Measurements from ENCODE around the gene TBX4.

DNA sequence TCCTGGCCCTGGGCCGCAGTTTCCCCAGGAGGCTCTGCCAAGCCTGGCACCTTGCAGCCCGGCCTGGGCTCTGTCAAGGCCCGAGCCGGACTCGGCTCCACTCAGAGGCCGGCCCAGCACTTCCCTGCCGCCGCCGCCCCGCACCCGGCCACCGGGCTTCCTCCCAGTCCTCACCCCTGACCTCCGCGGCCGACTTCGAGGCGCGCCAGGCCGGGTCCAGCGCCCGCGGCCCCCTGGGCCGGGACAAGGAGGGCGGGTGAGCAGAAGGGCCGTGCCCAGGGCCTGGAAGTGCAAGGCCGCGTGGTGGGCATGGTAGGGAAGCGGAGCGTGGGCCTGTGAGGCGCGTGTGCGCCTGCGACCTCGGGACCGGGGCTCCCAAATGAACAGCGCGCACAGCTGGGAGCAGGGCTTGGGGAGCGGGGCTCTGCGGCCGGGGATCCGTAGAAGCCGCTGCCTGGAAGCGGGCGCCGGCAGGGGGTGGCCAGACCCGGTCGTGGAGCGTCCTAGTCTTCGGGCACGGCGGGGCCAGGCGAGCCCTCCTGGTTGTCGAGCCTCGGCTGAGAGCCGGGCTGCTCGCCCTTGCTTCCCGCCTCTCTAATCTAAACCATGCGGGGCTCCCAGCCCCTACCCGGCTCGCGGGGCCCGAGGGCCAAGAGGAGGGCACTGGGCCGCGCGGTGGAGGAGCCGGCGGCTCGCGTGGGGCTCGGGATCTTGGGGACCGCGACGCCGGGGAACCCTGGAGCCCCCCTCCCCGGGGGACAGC lies 503 bp upstream of the TBX4 start:
- TF ChIP-seq CREB1 (IDR thresholded peaks at IDR 0.05; ENCODE audit: low read depth) (no peak), EP300 (IDR thresholded peaks at IDR 0.05; ENCODE audit: borderline replicate concordance) (no peak), TAF1 (IDR thresholded peaks at IDR 0.05; ENCODE audit: low read depth) (no peak), FOXM1 (IDR thresholded peaks at IDR 0.05; ENCODE audit: borderline replicate concordance, low read depth) (no peak), YY1 (IDR thresholded peaks at IDR 0.05; ENCODE audit: low read depth) (no peak)
- TF ChIP-seq, protein P1, sequence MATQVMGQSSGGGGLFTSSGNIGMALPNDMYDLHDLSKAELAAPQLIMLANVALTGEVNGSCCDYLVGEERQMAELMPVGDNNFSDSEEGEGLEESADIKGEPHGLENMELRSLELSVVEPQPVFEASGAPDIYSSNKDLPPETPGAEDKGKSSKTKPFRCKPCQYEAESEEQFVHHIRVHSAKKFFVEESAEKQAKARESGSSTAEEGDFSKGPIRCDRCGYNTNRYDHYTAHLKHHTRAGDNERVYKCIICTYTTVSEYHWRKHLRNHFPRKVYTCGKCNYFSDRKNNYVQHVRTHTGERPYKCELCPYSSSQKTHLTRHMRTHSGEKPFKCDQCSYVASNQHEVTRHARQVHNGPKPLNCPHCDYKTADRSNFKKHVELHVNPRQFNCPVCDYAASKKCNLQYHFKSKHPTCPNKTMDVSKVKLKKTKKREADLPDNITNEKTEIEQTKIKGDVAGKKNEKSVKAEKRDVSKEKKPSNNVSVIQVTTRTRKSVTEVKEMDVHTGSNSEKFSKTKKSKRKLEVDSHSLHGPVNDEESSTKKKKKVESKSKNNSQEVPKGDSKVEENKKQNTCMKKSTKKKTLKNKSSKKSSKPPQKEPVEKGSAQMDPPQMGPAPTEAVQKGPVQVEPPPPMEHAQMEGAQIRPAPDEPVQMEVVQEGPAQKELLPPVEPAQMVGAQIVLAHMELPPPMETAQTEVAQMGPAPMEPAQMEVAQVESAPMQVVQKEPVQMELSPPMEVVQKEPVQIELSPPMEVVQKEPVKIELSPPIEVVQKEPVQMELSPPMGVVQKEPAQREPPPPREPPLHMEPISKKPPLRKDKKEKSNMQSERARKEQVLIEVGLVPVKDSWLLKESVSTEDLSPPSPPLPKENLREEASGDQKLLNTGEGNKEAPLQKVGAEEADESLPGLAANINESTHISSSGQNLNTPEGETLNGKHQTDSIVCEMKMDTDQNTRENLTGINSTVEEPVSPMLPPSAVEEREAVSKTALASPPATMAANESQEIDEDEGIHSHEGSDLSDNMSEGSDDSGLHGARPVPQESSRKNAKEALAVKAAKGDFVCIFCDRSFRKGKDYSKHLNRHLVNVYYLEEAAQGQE (IDR thresholded peaks at IDR 0.05; ENCODE audit: low read depth), result no peak
- TF ChIP-seq, protein P2, sequence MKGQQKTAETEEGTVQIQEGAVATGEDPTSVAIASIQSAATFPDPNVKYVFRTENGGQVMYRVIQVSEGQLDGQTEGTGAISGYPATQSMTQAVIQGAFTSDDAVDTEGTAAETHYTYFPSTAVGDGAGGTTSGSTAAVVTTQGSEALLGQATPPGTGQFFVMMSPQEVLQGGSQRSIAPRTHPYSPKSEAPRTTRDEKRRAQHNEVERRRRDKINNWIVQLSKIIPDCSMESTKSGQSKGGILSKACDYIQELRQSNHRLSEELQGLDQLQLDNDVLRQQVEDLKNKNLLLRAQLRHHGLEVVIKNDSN (IDR thresholded peaks at IDR 0.05), result no peak
- TF ChIP-seq, protein P3, sequence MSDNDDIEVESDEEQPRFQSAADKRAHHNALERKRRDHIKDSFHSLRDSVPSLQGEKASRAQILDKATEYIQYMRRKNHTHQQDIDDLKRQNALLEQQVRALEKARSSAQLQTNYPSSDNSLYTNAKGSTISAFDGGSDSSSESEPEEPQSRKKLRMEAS (IDR thresholded peaks at IDR 0.05), result no peak

All from Ishikawa (cell line).